ENCODE results near the gene AASS.

DNA sequence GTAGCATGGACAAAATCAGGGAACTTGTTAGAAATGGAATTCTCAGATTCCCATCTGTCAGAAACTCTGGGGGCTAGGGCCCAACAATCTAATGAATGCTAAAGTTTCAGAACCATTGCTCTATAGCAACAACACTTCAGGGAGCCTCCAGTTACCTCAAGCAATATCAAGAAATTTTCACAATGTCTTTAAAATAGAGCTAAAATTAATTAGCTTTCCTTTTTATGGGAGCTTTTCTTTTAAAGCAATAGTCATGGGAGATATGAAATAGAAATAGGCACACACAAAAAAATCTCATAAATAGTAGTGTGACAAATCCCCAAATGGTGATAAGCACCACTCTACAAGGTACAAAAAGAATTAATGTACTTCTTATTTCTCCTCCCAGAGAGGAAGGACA, 80.9 kb downstream of the AASS start:
- TF ChIP-seq, protein P1, sequence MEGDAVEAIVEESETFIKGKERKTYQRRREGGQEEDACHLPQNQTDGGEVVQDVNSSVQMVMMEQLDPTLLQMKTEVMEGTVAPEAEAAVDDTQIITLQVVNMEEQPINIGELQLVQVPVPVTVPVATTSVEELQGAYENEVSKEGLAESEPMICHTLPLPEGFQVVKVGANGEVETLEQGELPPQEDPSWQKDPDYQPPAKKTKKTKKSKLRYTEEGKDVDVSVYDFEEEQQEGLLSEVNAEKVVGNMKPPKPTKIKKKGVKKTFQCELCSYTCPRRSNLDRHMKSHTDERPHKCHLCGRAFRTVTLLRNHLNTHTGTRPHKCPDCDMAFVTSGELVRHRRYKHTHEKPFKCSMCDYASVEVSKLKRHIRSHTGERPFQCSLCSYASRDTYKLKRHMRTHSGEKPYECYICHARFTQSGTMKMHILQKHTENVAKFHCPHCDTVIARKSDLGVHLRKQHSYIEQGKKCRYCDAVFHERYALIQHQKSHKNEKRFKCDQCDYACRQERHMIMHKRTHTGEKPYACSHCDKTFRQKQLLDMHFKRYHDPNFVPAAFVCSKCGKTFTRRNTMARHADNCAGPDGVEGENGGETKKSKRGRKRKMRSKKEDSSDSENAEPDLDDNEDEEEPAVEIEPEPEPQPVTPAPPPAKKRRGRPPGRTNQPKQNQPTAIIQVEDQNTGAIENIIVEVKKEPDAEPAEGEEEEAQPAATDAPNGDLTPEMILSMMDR (IDR thresholded peaks at IDR 0.05) = no peak
- TF ChIP-seq POLR2A (IDR thresholded peaks at IDR 0.05) = no peak

Measured in prostate gland (tissue), 2 donors.